ENCODE results near the gene HSD17B14.
A peak's percentile ranks its signal among the peaks of the same experiment; 100 is the strongest.
"Not testable (repeated sequence)": the region's sequence is repeated elsewhere in the genome, so short reads cannot be mapped to it uniquely, and the experiment has no call there.

The HSD17B14 gene

GRCh38 chr19:48795685-48796070, 40.6 kb downstream of the HSD17B14 start:
- no peak for DNase-seq

GRCh38 chr19:48795055-48795684, 41.1 kb downstream of the HSD17B14 start:
- peak; percentile 69 to 73 (median 71) for DNase-seq

- no peak for DNase-seq
Observed at GRCh38 chr19:48794291-48794690, 42.0 kb downstream of the HSD17B14 start.

- DNase-seq, result no peak
Observed at GRCh38 chr19:48793271-48793670, 43.0 kb downstream of the HSD17B14 start.

GRCh38 chr19:48787331-48787730, 49.0 kb downstream of the HSD17B14 start:
- DNase-seq, result not testable (repeated sequence)

GRCh38 chr19:48786422-48786821, 49.9 kb downstream of the HSD17B14 start:
- DNase-seq, result not testable (repeated sequence)

- no peak for DNase-seq
Observed at GRCh38 chr19:48784527-48784926, 51.8 kb downstream of the HSD17B14 start.

GRCh38 chr19:48780631-48781391, 55.5 kb downstream of the HSD17B14 start:
- no peak for DNase-seq

- no peak for DNase-seq
Observed at GRCh38 chr19:48779636-48780035, 56.7 kb downstream of the HSD17B14 start.

- no peak for DNase-seq
Observed at GRCh38 chr19:48777720-48778119, 58.6 kb downstream of the HSD17B14 start.

- no peak for DNase-seq
Observed at GRCh38 chr19:48777139-48777538, 59.2 kb downstream of the HSD17B14 start.

GRCh38 chr19:48772503-48772953, 63.8 kb downstream of the HSD17B14 start:
- no peak for DNase-seq

- DNase-seq, result no peak
Observed at GRCh38 chr19:48770734-48771472, 65.4 kb downstream of the HSD17B14 start.

GRCh38 chr19:48770266-48770665, 66.0 kb downstream of the HSD17B14 start:
- DNase-seq, result no peak

- no peak for DNase-seq
Observed at GRCh38 chr19:48768994-48769713, 67.1 kb downstream of the HSD17B14 start.

- not testable (repeated sequence) for DNase-seq
Observed at GRCh38 chr19:48768171-48768753, 68.0 kb downstream of the HSD17B14 start.

- DNase-seq, result not testable (repeated sequence)
Observed at GRCh38 chr19:48765816-48766215, 70.5 kb downstream of the HSD17B14 start.

All from activated CD4-positive, CD25-positive, alpha-beta regulatory T cell (primary cell).